SK-N-SH (cell line): ENCODE data around the gene MXRA8.

Source experiments
- EP300 ChIP-seq, 2 experiments: IDR thresholded peaks; 2 replicates each; pipeline versions ENCODE4 v1.4.0 to v1.6.1; 2012; ENCODE audit warnings: borderline replicate concordance in 1 of 2, low read depth in 1 of 2, low read length in 1 of 2
- FOXM1 ChIP-seq: IDR thresholded peaks from 2 replicates; pipeline ENCODE4 v1.4.0; 2012; ENCODE audit warnings: low read depth, mild to moderate bottlenecking
- GABPA ChIP-seq: IDR thresholded peaks from 2 replicates; pipeline ENCODE4 v1.4.0; 2012; ENCODE audit warnings: low read depth, mild to moderate bottlenecking
- JUND ChIP-seq: IDR thresholded peaks from 2 replicates; pipeline ENCODE4 v1.4.0; 2012
- POLR2AphosphoS5 ChIP-seq: IDR thresholded peaks from 2 replicates; pipeline ENCODE4 v1.6.1; 2012; ENCODE audit warnings: low read depth, low read length
- RAD21 ChIP-seq: IDR thresholded peaks from 2 replicates; pipeline ENCODE4 v1.6.1; 2012; ENCODE audit warnings: mild to moderate bottlenecking, low read length
- RCOR1 ChIP-seq: fragments of 150-350 bp; IDR thresholded peaks from 2 replicates; pipeline ENCODE4 v1.6.1; 2017; ENCODE audit warnings: antibody characterized with exemption, low read length
- TAF1 ChIP-seq: IDR thresholded peaks from 2 replicates; pipeline ENCODE4 v1.6.1; 2012; ENCODE audit warnings: low read depth, mild to moderate bottlenecking, low read length, moderate library complexity, borderline replicate concordance
- YY1 ChIP-seq: IDR thresholded peaks from 2 replicates; pipeline ENCODE4 v1.4.0; 2012; ENCODE audit warnings: low read depth, mild to moderate bottlenecking
- TF ChIP-seq, protein P1 (sequence below): fragments of 200-600 bp; sonication (generic); IDR thresholded peaks from 2 replicates; pipeline ENCODE4 v1.6.1; 2017; ENCODE audit warnings: antibody characterized with exemption, mild to moderate bottlenecking, moderate library complexity
- TF ChIP-seq, protein P2 (sequence below): fragments of 150-350 bp; IDR thresholded peaks from 2 replicates; pipeline ENCODE4 v1.6.1; 2016; ENCODE audit warnings: mild to moderate bottlenecking, low read depth, low read length
- TF ChIP-seq, protein P3 (sequence below): IDR thresholded peaks from 2 replicates; pipeline ENCODE4 v1.4.0; 2012; ENCODE audit warnings: low read depth, borderline replicate concordance
- TF ChIP-seq, protein P4 (sequence below): IDR thresholded peaks from 2 replicates; pipeline ENCODE4 v1.6.1; 2012; ENCODE audit warnings: mild to moderate bottlenecking, low read depth, low read length, moderate library complexity

DNA sequence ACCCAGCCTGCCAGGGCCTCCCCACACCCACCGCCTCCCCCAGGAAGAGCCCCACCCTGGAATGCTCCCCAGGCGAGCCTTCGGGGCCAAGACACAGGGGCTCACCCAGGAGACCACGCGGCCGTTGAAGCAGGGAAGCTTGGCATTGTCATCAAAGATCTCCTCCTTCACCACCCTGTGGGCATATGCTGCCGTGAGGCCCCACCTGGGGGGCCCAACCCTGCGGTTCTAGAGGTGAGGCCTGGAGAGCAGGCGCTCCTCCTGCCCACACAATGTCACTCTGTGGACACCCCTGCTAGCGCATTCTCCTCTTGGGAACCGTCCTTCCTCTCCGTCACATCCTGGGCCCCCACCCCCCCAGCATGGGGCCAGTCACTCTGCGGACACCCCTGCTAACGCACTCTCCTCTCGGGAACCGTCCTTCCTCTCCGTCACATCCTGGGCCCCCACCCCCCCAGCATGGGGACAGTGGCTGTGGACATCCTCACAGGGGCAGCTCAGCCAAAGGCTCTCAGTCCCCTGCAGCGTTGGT lies 15.7 kb downstream of the MXRA8 start:
- TF ChIP-seq, protein P1, sequence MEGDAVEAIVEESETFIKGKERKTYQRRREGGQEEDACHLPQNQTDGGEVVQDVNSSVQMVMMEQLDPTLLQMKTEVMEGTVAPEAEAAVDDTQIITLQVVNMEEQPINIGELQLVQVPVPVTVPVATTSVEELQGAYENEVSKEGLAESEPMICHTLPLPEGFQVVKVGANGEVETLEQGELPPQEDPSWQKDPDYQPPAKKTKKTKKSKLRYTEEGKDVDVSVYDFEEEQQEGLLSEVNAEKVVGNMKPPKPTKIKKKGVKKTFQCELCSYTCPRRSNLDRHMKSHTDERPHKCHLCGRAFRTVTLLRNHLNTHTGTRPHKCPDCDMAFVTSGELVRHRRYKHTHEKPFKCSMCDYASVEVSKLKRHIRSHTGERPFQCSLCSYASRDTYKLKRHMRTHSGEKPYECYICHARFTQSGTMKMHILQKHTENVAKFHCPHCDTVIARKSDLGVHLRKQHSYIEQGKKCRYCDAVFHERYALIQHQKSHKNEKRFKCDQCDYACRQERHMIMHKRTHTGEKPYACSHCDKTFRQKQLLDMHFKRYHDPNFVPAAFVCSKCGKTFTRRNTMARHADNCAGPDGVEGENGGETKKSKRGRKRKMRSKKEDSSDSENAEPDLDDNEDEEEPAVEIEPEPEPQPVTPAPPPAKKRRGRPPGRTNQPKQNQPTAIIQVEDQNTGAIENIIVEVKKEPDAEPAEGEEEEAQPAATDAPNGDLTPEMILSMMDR: no peak
- TF ChIP-seq, protein P2, sequence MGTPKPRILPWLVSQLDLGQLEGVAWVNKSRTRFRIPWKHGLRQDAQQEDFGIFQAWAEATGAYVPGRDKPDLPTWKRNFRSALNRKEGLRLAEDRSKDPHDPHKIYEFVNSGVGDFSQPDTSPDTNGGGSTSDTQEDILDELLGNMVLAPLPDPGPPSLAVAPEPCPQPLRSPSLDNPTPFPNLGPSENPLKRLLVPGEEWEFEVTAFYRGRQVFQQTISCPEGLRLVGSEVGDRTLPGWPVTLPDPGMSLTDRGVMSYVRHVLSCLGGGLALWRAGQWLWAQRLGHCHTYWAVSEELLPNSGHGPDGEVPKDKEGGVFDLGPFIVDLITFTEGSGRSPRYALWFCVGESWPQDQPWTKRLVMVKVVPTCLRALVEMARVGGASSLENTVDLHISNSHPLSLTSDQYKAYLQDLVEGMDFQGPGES: no peak
- no peak for TF ChIP-seq EP300 (IDR thresholded peaks at IDR 0.05; ENCODE audit: borderline replicate concordance in 1 of 2, low read depth in 1 of 2, low read length in 1 of 2)
- no peak for TF ChIP-seq RAD21
- no peak for TF ChIP-seq YY1
- no peak for TF ChIP-seq GABPA
- TF ChIP-seq FOXM1: no peak
- TF ChIP-seq POLR2AphosphoS5: no peak
- no peak for TF ChIP-seq TAF1
- TF ChIP-seq, protein P3, sequence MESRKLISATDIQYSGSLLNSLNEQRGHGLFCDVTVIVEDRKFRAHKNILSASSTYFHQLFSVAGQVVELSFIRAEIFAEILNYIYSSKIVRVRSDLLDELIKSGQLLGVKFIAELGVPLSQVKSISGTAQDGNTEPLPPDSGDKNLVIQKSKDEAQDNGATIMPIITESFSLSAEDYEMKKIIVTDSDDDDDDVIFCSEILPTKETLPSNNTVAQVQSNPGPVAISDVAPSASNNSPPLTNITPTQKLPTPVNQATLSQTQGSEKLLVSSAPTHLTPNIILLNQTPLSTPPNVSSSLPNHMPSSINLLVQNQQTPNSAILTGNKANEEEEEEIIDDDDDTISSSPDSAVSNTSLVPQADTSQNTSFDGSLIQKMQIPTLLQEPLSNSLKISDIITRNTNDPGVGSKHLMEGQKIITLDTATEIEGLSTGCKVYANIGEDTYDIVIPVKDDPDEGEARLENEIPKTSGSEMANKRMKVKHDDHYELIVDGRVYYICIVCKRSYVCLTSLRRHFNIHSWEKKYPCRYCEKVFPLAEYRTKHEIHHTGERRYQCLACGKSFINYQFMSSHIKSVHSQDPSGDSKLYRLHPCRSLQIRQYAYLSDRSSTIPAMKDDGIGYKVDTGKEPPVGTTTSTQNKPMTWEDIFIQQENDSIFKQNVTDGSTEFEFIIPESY: no peak
- TF ChIP-seq, protein P4, sequence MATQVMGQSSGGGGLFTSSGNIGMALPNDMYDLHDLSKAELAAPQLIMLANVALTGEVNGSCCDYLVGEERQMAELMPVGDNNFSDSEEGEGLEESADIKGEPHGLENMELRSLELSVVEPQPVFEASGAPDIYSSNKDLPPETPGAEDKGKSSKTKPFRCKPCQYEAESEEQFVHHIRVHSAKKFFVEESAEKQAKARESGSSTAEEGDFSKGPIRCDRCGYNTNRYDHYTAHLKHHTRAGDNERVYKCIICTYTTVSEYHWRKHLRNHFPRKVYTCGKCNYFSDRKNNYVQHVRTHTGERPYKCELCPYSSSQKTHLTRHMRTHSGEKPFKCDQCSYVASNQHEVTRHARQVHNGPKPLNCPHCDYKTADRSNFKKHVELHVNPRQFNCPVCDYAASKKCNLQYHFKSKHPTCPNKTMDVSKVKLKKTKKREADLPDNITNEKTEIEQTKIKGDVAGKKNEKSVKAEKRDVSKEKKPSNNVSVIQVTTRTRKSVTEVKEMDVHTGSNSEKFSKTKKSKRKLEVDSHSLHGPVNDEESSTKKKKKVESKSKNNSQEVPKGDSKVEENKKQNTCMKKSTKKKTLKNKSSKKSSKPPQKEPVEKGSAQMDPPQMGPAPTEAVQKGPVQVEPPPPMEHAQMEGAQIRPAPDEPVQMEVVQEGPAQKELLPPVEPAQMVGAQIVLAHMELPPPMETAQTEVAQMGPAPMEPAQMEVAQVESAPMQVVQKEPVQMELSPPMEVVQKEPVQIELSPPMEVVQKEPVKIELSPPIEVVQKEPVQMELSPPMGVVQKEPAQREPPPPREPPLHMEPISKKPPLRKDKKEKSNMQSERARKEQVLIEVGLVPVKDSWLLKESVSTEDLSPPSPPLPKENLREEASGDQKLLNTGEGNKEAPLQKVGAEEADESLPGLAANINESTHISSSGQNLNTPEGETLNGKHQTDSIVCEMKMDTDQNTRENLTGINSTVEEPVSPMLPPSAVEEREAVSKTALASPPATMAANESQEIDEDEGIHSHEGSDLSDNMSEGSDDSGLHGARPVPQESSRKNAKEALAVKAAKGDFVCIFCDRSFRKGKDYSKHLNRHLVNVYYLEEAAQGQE: no peak
- TF ChIP-seq JUND: no peak
- no peak for TF ChIP-seq RCOR1
